HG03280 (cell line): ENCODE data around the gene BHLHA9.
"Not testable (repeated sequence)": the region's sequence is repeated elsewhere in the genome, so short reads cannot be mapped to it uniquely, and the experiment has no call there.

Experiments used
- ATAC-seq: cut with Tn5 transposase; IDR thresholded peaks from one replicate; pipeline ENCODE4 v1.9.1; 2021; ENCODE audit warnings: mild to moderate bottlenecking, moderate library complexity; ENCODE audit not compliant: unreplicated experiment

Gene BHLHA9

DNA sequence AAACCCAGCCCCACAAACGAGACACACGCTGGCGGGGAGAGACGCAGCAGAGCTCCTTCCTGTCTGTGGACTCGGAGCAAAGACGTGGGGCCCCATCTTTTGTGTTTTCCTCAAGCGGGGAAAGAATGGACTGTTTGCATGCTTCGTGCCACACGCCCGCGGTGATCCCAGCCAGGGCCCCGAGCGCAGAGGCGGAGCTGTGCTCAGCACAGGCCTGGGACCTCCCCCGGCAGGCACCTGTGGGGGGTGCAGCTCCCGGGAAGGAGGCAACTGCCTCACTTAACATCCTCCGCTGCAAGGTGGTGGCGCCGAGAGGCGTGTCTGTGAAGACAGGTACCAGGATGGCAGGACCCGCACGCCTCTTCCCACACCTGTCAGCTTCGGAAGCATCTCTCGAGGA lies 28.4 kb downstream of the BHLHA9 start:
- ATAC-seq: no peak

DNA sequence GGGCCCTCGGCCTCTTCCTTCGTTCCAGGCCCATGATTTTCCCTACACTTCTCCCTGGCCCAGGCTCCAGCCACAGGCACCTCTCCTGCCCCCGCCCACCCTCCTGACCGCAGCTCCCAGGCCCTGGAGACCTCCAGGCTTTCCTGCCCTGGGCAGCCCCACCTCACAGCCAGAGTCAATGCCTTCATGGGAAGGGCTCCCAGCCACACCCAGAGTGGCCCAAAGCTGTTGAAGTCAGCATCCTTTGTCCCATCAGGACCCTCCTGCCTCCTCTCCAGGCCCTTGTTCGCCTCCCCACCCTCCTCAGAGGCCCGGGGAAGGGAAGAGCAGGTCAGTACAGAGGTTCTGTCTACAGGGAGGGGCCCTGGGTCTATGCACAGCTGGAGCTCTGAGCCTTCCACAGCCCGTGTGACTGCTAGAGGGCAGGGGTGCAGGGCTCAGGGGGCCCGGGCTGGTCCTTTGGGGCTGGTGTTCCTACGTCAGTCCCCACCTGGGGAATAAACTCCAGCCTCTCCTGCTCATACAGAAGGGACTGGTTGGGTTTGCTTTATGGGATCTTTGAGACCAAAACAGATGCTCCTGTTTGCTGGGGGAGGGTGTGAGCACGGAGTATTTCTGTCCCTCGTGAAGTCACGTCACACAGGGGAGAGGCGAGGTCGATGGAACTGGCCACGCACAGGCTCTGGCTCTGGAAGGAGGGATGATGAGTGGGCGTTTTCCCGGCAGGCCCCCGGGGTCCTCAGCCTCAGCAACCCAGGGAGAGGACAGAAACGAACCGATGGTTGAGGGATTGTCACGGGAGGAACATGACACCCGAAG lies 29.5 kb downstream of the BHLHA9 start:
- ATAC-seq: no peak

DNA sequence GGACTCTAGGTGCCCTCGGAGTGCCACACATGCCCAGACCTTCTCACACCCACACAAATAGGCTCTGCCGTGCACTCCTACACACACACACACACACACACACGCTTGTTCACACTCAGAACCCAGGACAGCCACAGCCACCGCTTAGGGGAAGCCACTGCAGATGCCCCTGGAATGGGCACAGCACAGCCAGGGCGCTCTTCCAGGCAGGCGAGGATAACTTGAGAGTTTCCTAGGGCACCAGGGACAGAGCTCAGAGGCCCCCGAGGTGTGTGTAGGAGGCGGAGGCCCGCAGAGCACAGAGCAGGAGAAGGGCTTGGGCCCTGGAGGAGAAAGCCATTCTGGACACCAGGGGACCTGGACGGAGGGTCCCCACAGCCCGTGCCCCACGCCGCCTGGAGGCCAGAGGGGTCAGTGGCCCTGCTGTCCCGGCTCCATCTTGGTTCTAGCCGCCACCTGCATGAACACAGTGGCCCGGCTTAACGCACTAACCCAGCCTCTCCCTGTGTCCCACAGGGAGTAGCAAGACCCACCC lies 30.2 kb downstream of the BHLHA9 start:
- ATAC-seq: no peak

DNA sequence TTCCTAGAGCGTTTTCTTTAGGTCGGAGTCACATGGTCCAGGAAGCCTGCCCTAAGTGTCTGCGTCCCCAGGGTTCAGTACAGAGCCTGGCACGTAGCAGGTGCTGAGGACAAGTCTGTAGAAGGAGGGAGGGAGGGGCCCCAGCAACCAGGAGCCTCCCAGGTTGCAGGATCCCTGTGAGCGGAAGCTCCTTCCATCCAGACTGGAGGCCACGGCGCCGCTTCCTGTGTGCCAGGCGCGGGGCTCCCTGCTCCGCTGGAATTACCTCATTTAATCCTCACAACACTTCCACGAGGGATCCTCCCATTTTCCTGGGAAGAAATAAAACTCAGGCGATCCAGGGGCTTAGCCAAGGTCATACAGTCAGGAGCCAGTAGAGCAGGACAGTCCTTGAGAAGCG lies 31.3 kb downstream of the BHLHA9 start:
- ATAC-seq: no peak

DNA sequence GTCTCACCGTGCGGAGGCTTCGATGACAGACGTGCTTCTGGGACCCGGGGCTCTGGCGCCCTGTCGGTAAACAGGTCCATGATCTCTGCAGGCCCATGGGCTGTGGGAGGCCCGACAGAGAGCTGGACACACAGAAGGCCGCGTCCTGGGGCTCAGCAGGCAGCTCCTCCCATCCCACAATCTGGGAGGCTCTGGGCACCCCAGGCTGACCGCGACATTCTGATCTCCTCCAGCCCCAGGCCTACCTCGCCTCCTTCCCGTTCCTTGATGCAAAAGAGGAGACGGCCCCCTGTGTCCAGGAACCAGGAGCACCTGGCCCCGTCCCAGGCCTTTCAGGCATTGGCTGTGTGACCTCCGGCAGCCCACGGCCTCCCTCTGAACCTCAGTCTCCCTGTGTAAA lies 32.5 kb downstream of the BHLHA9 start:
- ATAC-seq: no peak

DNA sequence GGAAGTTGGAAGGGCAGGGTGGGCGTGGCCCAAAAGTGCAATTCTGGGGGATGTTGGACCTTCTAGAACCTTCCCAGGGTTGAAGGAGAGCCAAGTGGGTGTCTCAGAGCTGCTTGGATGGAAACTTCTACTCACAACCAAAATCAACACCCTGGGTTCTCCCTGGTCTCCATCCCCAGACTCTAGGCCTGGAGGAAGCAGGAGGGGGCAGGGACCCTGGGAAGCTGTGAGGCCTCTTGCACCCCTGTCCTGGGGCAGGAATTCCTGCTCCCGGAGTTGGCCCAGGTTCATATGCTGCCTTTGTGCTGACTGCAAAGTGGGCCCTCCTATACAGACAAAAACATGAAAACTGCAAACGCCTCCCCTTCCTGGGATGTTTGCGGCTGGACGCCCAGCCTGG lies 34.3 kb downstream of the BHLHA9 start:
- ATAC-seq: no peak

DNA sequence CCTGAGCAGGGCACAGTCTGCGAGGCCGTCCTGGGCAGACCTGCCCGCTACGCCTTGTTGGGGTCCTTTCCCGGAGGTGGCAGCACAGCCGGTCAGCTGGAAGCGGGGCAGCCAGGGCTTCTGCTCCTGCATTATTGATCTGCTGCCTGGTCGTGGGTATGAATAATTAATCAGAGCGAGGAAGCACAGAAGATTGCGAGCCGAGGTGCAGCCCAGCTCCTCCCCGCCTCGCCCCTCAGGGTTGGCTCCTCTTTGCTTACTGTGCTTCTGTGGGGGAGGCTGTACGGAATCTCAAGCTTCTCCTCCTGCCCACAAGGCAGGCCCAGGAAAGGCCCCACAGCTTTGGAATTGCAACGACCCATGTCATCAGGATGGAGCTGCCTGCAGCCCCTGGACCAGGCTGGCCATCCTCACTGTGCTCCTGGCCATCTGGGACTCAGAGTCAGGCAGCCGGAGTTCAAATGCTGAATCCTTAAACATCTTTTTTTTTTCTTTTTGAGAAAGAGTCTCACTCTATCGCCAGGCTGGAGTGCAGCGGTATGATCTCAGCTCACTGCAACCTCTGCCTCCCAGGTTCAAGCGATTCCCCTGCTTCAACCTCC lies 34.8 kb downstream of the BHLHA9 start:
- ATAC-seq: no peak

DNA sequence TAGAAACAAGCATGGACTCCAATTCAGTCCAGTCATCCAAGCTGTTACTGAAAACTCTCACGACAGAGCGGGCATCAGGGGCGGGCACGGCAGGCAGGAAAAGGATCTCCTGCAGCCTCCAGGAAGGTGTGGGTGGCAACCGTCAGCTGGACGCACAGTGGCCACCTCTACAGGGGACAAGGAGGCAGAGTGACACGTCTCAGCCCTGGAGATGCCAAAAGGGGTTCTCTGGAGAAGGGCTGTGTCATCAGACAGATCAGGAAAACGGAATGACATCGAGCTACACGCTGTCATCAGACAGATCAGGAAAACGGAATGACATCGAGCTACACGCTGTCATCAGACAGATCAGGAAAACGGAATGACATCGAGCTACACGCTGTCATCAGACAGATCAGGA lies 37.6 kb downstream of the BHLHA9 start:
- ATAC-seq: not testable (repeated sequence)

DNA sequence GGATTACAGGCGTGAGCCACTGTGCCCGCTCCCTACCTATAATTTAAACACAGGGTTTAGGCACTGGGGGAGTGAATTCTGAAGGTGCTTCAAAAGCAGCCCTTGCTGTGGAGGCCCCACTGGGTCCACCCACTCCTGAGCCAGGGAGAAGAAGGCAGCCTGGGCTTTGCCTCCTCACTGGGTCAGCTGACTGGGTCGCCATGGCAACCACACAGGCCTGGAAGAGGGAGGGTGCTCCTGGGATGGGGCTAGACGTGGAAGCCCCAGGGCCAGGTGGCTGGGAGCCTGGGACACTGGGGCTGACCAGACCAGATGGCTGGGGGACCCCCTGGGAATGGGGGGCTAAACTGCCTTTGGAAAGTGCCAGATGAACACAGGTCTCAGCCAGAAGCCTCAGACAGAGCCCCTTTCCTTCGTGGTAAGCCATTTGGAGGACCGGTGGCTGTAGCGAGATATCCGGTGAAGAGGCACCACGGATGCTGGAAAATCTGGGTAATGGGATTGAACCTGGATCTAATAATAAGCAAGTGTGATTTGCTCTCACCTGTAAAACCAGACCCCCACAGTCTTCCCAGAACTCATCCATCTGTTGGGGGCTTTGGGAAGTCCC lies 42.1 kb downstream of the BHLHA9 start:
- no peak for ATAC-seq

DNA sequence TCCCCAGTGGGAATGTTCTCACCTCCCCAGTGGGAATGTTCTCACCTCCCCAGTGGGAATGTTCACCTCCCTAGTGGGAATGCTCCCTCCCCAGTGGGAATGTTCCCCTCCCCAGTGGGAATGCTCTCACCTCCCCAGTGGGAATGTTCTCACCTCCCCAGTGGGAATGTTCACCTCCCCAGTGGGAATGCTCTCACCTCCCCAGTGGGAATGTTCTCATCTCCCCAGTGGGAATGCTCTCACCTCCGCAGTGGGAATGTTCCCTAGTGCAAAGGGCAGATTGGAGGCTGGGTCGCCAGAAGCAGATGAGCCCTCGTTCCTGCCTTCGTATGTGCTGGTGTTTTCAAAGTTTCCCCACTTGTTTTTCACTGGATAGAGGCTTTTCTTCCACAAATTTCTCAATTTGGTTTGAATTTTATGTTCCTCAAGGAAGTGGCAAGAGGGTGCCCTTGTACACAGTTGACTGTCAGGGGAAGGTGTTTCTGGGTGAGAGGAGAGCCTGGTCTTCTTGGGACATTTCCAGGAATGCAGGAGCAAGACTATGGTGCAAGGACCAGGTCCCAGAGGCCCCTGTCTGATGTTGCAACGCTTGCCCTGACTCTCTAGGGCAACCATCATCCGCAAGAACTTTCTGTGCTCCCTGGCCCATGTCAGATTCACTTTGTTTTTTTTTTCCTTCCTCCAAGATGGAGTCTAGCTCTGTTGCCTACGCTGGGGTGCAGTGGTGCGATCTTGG lies 43.2 kb downstream of the BHLHA9 start:
- ATAC-seq: no peak

DNA sequence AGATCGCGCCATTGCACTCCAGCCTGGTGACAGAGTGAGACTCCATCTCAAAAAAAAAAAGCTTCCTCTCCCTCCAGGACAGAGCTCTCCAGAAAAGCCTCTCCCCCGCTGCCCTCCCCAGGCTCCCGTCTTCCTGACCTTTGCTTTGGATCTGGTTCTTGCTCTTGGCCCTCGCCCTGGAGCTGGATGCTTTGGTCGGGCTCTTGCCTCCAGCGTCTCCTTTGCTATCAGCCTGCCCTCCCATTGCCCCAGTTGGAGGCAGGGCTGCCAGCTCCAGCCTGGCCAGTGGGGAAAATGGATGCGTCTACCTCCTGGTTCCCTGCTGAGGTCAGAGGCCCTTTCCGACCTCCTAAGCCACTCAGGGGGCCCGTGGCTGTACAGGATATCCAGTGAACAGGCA lies 45.2 kb downstream of the BHLHA9 start:
- ATAC-seq: no peak

DNA sequence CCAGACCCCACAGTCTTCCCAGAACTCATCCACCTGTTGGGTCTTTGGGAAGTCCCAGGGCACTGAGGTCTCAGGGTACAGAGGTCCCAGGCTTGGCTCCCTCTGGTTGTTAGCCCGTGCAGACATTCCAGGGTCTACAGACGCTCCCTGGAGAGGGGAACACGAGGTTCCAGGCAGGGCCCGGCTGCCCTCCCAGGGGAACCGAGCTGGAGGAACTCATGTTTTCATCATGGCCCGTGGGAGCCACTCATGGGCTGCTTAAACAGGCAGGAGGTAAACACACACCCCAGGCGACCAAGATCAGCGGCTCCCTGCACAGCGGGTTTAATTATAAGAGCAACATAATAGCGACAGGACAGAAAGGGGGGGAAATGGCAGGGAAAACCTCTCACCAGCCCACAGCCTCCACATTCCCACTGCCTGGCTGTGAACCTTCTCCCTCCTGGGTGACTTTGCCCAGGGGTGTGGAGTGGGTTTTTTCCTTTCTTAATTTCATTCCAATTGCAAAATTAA lies 45.7 kb downstream of the BHLHA9 start:
- no peak for ATAC-seq
